ENCODE measurements around the gene DGAT2.

DNA sequence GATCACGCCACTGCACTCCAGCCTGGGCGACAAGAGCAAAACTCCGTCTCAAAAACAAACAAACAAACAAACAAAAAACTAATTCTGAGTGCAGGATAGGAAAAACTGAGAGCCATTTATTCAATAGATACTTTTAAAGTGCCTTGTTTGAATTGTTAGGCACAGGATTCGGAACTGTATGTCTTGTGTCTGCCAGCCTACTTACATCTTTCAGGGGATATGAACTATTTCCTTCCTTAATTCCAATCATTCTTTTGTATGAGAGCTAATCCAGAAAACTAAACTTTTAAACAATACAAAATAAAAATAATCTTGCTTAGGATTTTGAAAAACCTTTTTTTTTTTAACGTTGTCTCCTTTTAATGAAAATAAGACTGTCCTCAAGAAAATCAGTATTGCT is 59.0 kb downstream of the DGAT2 start:
- TF ChIP-seq, protein P1, sequence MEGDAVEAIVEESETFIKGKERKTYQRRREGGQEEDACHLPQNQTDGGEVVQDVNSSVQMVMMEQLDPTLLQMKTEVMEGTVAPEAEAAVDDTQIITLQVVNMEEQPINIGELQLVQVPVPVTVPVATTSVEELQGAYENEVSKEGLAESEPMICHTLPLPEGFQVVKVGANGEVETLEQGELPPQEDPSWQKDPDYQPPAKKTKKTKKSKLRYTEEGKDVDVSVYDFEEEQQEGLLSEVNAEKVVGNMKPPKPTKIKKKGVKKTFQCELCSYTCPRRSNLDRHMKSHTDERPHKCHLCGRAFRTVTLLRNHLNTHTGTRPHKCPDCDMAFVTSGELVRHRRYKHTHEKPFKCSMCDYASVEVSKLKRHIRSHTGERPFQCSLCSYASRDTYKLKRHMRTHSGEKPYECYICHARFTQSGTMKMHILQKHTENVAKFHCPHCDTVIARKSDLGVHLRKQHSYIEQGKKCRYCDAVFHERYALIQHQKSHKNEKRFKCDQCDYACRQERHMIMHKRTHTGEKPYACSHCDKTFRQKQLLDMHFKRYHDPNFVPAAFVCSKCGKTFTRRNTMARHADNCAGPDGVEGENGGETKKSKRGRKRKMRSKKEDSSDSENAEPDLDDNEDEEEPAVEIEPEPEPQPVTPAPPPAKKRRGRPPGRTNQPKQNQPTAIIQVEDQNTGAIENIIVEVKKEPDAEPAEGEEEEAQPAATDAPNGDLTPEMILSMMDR (IDR thresholded peaks at IDR 0.05) = no peak
- TF ChIP-seq EZH2 (IDR thresholded peaks at IDR 0.05) = no peak

Measured in neural progenitor cell (in vitro differentiated cells).